ENCODE results near the gene TMEM269.

Gene TMEM269

DNA sequence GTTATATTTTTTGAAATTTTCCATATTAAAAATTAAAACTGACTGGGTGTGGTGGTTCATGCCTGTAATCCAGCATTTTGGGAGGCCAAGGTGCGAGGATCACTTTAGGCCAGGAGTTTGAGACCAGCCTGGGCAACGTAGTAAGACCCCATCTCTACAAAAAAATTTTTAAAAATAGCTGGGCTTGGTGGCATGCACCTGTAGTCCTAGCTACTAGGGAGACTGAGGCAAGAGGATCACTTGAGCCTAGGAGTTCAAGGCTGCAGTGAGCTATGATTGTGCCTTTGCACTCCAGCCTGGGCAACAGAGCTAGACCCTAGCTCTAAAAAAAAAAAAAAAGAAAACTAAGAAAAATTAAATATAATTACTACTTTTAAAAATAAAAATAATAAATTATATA, 36.9 kb downstream of the TMEM269 start:
- DNase-seq (ENCODE audit: low read depth in 2 of 2), result no peak

GRCh38 chr1:42822800-42823392, 38.1 kb downstream of the TMEM269 start:
- no peak for DNase-seq (ENCODE audit: low read depth in 2 of 2)

DNA sequence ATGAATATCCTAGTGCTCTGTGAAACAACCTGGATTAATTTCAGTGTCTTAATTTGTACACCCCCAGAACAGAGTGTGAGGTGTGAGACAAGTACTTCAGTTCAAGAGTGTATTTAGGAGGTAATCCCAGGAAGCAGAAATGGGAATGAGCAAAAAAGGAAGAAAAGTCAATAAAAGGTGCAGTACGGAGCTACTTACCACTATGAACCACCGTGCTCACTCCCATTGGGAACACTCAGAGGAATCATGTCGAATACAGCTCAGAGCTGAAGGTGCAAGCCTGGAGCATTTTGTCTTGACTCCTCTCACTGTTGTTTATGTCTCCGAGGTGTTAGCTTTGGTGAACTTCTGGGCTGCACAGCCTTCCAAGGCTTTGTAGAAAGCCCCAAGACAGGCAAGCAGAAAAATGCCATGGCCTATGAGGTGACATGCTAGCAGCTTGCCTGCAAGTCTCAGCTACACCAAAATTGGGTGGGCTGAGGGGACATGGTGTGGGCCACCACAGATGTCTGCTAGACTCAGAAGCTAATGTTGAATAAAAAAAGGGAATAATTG, 39.8 kb downstream of the TMEM269 start:
- no peak for DNase-seq (ENCODE audit: low read depth in 2 of 2)

GRCh38 chr1:42825036-42825851, 40.5 kb downstream of the TMEM269 start:
- DNase-seq (ENCODE audit: low read depth in 2 of 2), result no peak

DNA sequence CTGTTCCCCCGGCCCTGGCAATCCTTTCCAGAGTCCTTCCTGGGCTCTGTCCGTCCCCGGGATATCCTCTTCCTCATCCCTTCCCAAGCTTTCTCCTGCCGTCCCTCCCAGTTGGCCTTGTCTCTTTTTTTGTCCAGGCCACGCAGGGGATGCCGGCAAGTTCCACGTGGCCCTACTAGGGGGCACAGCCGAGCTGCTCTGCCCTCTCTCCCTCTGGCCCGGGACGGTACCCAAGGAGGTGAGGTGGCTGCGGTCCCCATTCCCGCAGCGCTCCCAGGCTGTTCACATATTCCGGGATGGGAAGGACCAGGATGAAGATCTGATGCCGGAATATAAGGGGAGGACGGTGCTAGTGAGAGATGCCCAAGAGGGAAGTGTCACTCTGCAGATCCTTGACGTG, 45.8 kb downstream of the TMEM269 start:
- no peak for DNase-seq (ENCODE audit: low read depth in 2 of 2)

DNA sequence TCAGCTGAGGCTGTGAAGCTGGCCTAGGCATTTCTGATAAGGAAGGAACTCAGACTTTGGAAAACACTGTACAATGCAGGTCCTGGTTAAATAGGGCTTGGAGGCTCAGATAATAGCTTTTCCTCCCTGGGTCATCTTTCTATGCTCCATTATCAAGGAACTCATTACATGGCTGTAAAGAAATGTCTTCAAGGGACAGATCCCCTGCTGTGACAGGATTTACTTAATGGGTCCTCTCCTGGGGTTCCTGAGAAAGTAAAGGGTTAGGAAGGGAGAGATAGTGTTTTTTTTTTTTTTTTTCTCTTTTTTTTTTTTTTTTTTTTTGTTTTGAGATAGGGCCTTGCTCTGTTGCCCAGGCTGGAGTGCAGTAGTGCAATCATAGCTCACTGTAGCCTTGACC, 46.5 kb downstream of the TMEM269 start:
- no peak for DNase-seq (ENCODE audit: low read depth in 2 of 2)

DNA sequence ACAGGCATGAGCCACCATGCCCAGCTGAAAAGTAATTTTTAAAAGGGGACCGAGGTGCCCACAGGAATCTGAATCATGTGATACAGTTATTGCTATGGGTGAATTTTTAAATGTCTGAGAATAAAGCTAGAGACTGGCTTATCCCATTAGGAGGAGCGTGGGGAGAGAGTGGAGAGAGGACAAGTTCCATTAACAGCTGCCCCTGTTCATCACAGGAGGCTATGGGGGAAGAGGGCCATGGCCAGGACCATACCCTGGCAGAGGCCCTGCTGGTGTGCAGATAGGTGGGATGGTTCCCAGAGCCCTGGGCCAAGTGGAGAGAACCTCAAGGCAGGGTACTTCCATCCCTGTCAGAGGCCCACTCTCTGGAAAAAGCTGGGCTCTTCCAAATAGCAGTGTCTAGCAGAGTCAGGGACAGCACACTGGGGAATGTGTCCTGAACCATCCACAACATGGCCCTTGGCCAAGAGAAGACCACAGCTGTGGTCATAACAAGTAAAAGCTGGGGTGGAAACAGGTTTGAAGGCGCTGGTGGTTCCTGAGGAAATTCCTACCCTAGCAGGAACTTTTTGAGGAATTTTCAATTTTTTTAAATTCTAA, 48.0 kb downstream of the TMEM269 start:
- DNase-seq (ENCODE audit: low read depth in 2 of 2), result no peak

- DNase-seq (ENCODE audit: low read depth in 2 of 2), result no peak
Observed at GRCh38 chr1:42833981-42834380, 49.2 kb downstream of the TMEM269 start.

- DNase-seq (ENCODE audit: low read depth in 2 of 2), result no peak
Observed at GRCh38 chr1:42834803-42835202, 50.0 kb downstream of the TMEM269 start.

GRCh38 chr1:42835422-42835821, 50.6 kb downstream of the TMEM269 start:
- DNase-seq (ENCODE audit: low read depth in 2 of 2), result no peak

DNA sequence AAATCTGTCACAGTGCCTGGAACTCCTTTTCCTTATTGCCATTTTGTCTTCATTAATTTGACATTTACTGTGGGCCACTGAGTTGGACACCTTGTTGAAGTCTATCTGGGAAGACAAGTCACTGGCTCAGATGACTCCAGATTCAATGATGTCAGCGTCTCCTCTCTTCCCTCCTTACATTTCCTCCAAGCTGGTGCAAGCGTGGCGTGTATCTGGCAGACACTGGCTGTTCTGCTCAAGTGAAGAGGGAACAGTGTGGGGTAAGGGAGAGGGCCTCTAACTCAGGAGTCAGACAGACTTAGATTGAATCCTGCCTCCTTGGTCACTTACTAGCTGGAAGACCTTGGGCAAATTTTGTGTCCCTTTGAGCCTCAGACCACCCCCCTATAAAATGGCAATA, 52.9 kb downstream of the TMEM269 start:
- no peak for DNase-seq (ENCODE audit: low read depth in 2 of 2)

- DNase-seq (ENCODE audit: low read depth in 2 of 2), result no peak
Observed at GRCh38 chr1:42838482-42839190, 53.8 kb downstream of the TMEM269 start.

DNA sequence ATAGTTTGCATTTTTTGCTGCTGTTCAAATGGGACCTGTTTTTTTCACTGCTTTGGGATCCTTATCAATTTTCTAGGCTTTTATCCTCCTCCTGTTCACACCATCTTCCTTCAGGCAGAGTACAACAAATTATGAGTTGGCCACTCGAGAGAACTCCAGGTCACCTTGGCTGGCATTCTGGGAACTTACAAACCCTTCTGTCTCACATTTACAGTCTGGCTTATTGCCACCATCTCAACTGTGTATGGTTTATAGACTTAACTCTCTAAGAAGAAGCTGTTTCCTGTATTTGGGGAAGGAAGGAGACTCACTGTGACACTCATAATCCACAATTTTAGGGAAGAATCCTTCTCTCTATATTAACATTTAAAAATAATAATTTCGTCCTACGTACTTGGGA, 56.2 kb downstream of the TMEM269 start:
- DNase-seq (ENCODE audit: low read depth in 2 of 2), result no peak

GRCh38 chr1:42841440-42842147, 56.8 kb downstream of the TMEM269 start:
- DNase-seq (ENCODE audit: low read depth in 2 of 2), result no peak

DNA sequence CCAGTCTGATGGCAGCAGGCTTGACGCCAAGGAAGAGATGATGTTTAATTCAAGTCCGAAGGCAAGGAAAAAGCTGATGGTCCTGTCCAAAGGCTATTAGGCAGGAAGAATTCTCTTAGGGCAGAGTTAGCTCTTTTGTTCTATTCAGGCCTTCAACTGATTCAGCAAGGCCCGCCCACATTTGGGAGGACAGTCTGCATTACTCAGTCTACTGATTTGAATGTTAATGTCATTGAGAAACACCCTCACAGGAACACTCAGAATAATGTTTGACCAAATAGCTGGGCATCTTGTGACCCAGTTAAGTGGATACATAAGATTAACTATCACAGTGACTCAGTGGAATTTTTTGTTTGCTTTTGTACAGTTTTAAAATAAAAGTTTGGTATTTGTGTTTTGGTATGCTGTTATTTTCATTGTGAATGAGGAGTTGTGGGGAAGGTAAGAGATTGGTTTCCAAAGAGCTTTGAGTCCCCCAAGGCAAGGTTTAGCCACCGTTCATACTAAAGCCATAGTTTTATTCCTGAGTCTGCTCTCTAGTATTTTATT, 59.9 kb downstream of the TMEM269 start:
- no peak for DNase-seq (ENCODE audit: low read depth in 2 of 2)

GRCh38 chr1:42845193-42845592, 60.4 kb downstream of the TMEM269 start:
- DNase-seq (ENCODE audit: low read depth in 2 of 2), result no peak

DNA sequence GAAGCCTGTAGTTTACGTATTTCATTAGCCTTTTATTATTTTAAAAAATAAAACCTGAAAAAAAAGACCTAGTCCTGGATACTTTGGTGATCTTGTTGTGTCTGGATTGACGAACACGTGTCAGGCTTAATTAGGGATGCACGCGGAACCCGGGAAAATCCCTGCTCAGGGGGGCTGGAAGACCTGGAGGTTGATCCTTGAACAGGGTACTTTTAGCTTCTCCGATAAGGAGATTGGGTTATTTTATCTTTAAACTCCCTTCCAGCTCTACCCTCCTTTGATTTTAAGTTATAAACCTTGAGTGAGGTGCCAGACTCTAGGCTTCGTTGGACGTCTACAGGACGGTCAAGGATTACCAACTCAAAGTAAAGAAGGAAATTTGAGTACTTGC, 61.1 kb downstream of the TMEM269 start:
- no peak for DNase-seq (ENCODE audit: low read depth in 2 of 2)

DNA sequence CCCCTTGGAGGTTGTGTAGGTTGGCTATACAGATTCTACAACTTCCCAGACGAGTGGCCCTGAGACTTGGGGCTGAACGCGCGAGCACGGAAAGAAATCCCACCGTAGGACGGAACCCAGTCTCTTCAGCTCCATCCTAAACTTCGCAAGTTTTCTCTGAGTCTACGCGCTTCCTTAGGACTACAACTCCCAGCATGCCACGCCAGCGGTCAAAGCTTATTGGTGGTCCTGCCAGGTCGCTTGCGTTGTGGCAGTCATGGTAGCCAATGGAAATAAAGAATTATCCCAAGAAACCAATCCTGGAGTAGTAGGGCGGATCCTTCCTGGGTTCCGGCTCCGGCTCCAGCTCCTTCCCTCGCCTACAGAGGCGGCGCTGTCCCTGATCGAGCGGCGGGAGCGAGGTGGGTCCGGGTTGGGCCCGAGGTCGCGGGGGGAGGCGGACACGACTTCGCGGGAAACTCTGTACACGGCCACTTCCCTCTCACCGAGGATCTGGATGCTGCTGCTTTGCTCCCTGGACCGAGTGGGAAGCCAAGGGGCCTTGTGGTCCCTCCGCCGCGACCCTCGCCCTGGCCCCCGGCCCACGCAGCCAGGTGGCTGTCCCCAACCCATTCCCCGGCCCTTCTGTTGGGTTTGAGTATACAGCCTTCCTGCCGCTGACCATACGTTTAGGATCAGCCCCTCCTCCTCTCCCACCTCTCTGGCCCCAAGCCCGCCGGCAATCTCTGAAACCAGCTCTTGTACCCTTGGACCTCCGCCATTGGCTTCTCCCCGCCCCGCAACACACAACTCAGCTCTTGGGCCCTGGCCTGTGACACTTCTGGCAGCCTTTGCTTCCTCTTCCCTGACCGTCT, 61.7 kb downstream of the TMEM269 start, which contains the start of gene ZNF691:
Gene ZNF691 (plus strand): TSS at position 357 of the 854 bp plus-strand sequence. CDS start 3,046 bp downstream, outside the sequence.
- DNase-seq (ENCODE audit: low read depth in 2 of 2), result peak; percentile 63 to 70

- DNase-seq (ENCODE audit: low read depth in 2 of 2), result no peak
Observed at GRCh38 chr1:42847111-42847595, 62.4 kb downstream of the TMEM269 start.

All from stimulated activated CD8-positive, alpha-beta memory T cell treated with anti-CD3 and anti-CD28 coated beads, Interleukin-2, amount 100 ng/mL, for 1 hour (primary cell).